Lower lobe of right lung (tissue), 2 donors: ENCODE data around the gene INAVA. TPM values are rescaled to one million over a fixed set of nuclear protein-coding genes. Genes with fewer than 3 reads are reported as not detected.
"Not testable (repeated sequence)": the region's sequence is repeated elsewhere in the genome, so short reads cannot be mapped to it uniquely, and the experiment has no call there.

Source experiments
- ATAC-seq, 2 donors: fragments of 200-7000 bp; cut with Tn5 transposase; one replicate each; pipeline ENCODE4 v1.9.1; 2020 to 2022; ENCODE audit warnings: mild to moderate bottlenecking in 2 of 2, moderate library complexity in 2 of 2
- DNase-seq: peaks from one replicate; pipeline ENCODE4 v3.0.0-alpha.2; 2020
- H3K27ac ChIP-seq: fragments of 200-600 bp; one replicate; pipeline ENCODE4 v1.8.0; 2022
- H3K27me3 ChIP-seq: fragments of 200-600 bp; one replicate; pipeline ENCODE4 v1.8.0; 2022; ENCODE audit warnings: low read depth
- H3K36me3 ChIP-seq: fragments of 200-600 bp; one replicate; pipeline ENCODE4 v1.8.0; 2022; ENCODE audit warnings: mild to moderate bottlenecking
- H3K4me1 ChIP-seq: fragments of 200-600 bp; one replicate; pipeline ENCODE4 v1.8.0; 2022
- H3K4me3 ChIP-seq: fragments of 200-600 bp; one replicate; pipeline ENCODE4 v1.8.0; 2022; ENCODE audit warnings: mild to moderate bottlenecking
- H3K9me3 ChIP-seq: fragments of 200-600 bp; one replicate; pipeline ENCODE4 v1.8.0; 2022
- intact Hi-C: fragments of 100-400 bp; cut with DNase I; formaldehyde crosslinking; loops from one replicate; pipeline ENCODE4 v1.11.0; 2022
- total RNA-seq: library from RNA; stranded (reverse); fragmentation: NEBNext Ultra II Directional; extraction: Animal tissue kit (Norgen Biotek cat#: 25700); gene quantifications from one replicate; pipeline ENCODE4 v1.2.1, GENCODE V29; 2021
- TF ChIP-seq, protein P1 (sequence below): fragments of 200-600 bp; IDR thresholded peaks from one replicate; pipeline ENCODE4 v1.8.0; 2022; ENCODE audit warnings: antibody characterized with exemption, mild to moderate bottlenecking
- donor health status: DM: no; HTN: yes; CAD: no; lungs with severe emphysema.

INAVA gene
- total RNA-seq, 1 donor from 2014 or later, result 7.8 TPM

DNA sequence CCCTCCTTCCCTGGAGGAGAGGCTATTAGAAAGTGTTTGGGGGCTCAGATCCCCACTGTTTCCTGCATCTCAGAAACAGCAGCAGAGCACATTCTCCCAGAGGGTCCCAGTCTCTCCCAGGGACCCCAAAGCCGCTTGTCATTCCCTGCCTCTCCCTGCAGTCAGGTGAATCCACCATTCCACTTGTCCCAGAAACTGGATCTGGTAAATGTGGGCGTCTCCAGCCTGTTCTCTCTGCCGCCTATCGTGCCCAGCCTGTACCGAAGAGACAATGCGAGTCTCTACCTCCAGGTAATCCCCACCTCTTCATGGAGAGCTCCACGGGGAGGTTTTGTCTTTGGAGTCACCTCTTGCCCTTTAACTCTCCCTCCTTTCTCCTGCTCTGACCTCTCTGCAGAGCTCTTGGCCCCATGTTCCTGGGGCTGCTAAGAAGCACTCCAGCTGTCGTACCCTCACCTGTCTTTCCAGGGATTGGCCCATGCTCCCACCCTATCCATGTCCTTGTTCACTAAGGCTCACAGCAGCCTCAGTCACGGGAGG, 26.9 kb downstream of the INAVA start:
- intact Hi-C loops, result no loop called here
- no peaks in the 10 kb centered on the region for H3K4me1 ChIP-seq
- ATAC-seq, result no peak

DNA sequence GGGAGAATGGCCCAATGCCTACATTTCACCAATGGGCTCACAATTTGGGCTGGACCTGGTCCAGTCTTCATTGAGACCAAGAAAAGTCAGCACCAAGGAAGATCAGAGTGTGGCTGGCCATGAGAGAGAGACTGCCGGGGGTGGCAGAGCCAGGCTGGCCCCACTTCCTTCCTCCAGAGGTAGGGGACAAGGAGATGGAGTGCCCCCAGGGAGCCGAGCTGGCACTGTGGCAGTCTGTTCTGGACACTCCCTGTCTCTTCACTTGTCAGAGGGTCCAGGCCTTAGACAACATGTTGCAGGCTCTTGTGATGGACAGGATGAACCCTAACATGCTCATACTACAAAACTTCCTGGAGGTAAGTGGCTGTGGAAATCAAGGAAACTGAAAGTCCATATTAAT, 27.7 kb downstream of the INAVA start:
- no peaks in the 10 kb centered on the region for H3K36me3 ChIP-seq
- DNase-seq (no peak), ATAC-seq (no peak)
- no peaks in the 10 kb centered on the region for H3K4me1 ChIP-seq
- H3K4me3 ChIP-seq, result no peak overlapping the region
- H3K27ac ChIP-seq, result no peak overlapping the region
- TF ChIP-seq, protein P1, sequence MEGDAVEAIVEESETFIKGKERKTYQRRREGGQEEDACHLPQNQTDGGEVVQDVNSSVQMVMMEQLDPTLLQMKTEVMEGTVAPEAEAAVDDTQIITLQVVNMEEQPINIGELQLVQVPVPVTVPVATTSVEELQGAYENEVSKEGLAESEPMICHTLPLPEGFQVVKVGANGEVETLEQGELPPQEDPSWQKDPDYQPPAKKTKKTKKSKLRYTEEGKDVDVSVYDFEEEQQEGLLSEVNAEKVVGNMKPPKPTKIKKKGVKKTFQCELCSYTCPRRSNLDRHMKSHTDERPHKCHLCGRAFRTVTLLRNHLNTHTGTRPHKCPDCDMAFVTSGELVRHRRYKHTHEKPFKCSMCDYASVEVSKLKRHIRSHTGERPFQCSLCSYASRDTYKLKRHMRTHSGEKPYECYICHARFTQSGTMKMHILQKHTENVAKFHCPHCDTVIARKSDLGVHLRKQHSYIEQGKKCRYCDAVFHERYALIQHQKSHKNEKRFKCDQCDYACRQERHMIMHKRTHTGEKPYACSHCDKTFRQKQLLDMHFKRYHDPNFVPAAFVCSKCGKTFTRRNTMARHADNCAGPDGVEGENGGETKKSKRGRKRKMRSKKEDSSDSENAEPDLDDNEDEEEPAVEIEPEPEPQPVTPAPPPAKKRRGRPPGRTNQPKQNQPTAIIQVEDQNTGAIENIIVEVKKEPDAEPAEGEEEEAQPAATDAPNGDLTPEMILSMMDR, result no peak
- no peaks in the 10 kb centered on the region for H3K27me3 ChIP-seq
- intact Hi-C loops, result no loop called here
- H3K9me3 ChIP-seq, result no peaks in the 10 kb centered on the region

More for the DNA sequence above, 26.9 kb downstream of the INAVA start:
- no peaks in the 10 kb centered on the region for H3K36me3 ChIP-seq
- no peaks in the 10 kb centered on the region for H3K9me3 ChIP-seq
- no peak overlapping the region for H3K4me3 ChIP-seq
- H3K27me3 ChIP-seq, result no peaks in the 10 kb centered on the region
- no peak for DNase-seq
- TF ChIP-seq, protein P1, result no peak
- no peak overlapping the region for H3K27ac ChIP-seq

DNA sequence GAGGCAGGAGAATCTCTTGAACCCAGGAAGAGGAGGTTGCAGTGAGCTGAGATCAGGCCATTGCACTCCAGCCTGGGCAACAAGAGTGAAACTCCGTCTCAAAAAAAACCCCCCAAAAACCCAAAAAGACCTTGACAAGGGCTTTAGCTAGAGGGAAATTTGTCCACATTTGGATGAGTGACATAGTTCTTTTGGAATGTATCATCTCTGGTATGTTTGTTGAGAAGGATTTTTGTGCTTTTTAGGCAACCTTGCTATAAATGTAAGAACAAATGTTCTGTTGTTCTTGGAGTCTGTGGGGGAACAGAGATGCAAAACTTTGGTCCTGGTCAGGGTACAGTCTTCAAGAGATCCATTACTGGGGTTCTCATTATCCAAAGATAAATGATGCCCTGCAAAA, 28.9 kb downstream of the INAVA start:
- no peak for ATAC-seq

DNA sequence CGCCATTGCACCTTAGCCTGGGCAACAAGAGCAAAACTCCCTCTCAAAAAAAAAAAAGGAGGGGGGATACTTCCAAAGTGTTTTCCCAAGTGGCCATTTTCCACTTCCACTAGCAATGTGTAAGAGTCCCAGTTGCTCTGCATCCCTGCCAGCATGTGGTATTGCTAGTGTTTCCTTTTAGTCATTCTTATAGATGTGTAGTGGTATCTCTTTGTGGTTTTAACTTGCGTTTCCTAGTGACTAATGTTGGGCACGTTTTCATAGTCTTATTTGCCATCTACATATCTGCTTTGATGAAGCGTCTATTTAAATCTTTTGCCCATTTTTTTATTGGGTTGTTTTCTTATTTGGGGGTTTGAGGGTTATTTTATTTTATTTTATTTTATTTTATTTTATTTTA, 31.1 kb downstream of the INAVA start:
- no peaks in the 10 kb centered on the region for H3K9me3 ChIP-seq
- DNase-seq (no peak), ATAC-seq (no peak)
- no peak overlapping the region for H3K27ac ChIP-seq
- H3K36me3 ChIP-seq, result no peaks in the 10 kb centered on the region
- TF ChIP-seq, protein P1, result no peak
- H3K4me1 ChIP-seq, result no peaks in the 10 kb centered on the region
- H3K27me3 ChIP-seq, result no peaks in the 10 kb centered on the region
- intact Hi-C loops, result no loop called here
- H3K4me3 ChIP-seq, result no peak overlapping the region

More for the DNA sequence above, 28.9 kb downstream of the INAVA start:
- H3K27ac ChIP-seq, result no peak overlapping the region
- intact Hi-C loops, result no loop called here
- DNase-seq, result no peak
- TF ChIP-seq, protein P1, result no peak
- H3K4me1 ChIP-seq, result no peaks in the 10 kb centered on the region
- no peaks in the 10 kb centered on the region for H3K36me3 ChIP-seq
- no peak overlapping the region for H3K4me3 ChIP-seq
- no peaks in the 10 kb centered on the region for H3K27me3 ChIP-seq
- no peaks in the 10 kb centered on the region for H3K9me3 ChIP-seq

DNA sequence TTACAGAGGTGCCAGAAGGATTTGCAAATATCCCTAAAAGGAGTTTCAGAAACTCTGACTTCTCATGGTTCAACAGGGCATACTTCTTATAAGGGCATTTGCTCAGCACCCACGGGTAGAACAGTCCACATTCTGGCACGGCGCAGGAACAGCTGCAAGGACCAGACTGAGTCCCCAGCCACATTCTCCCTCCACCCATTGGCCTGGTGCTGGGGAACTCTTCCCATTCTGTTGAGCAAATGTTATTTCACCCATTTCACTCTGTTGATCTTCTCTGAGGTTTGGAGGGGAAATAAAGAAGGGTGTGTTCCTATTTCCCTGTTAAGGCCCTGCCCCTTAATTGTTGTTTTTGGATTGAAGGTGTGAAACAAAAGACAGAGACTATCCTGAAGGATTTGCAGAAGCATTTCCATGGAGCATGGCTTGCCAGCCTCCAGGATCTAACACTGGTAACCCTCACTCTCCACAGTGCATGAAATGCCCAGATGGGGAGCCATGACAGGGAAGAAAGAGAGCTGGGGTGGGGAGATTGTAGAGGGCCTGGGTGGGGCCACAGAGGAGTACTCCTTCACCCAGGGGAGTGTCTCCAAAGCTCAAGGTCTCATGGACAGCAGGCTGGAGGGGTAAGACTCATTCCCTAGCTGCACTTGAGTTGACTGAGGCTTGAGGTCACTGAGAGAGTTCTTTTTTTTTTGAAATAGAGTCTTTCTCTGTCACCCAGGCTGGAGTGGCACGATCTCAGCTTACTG, 35.0 kb downstream of the INAVA start:
- no peak for DNase-seq

DNA sequence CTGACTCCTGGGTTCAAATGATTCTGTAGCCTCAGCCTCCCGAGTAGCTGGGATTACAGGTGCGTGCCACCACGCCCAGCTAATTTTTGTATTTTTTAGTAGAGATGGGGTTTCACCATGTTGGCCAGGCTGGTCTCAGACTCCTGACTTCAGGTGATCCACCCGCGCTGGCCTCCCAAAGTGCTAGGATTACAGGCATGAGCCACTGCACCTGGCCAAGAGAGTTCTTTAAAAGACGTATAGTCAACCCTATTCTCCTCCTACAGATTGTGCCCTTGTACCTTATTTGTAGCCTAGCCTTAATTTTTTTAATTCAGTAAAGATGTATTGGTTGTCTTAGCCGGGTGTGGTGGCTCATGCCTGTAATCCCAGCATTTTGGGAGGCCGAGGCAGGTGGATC, 35.6 kb downstream of the INAVA start:
- H3K27ac ChIP-seq, H3K9me3 ChIP-seq, H3K36me3 ChIP-seq, DNase-seq, H3K4me1 ChIP-seq, intact Hi-C loops, ATAC-seq, H3K27me3 ChIP-seq, H3K4me3 ChIP-seq: not testable (repeated sequence)

More for the DNA sequence above, 35.0 kb downstream of the INAVA start:
- Histone ChIP-seq H3K9me3 (no peaks in the 10 kb centered on the region), H3K27ac (no peak overlapping the region), H3K36me3 (no peaks in the 10 kb centered on the region), H3K27me3 (no peaks in the 10 kb centered on the region), H3K4me3 (no peak overlapping the region), H3K4me1 (no peaks in the 10 kb centered on the region)
- no peak for ATAC-seq
- TF ChIP-seq, protein P1, result no peak
- intact Hi-C loops, result no loop called here
